ENCODE measurements around the gene MCCD1. TPM values are rescaled to one million over a fixed set of nuclear protein-coding genes. Genes with fewer than 3 reads are reported as not detected.
"Not testable (repeated sequence)": the region's sequence is repeated elsewhere in the genome, so short reads cannot be mapped to it uniquely, and the experiment has no call there.

The MCCD1 gene
- total RNA-seq, 1 donor from 2014 or later = not detected

DNA sequence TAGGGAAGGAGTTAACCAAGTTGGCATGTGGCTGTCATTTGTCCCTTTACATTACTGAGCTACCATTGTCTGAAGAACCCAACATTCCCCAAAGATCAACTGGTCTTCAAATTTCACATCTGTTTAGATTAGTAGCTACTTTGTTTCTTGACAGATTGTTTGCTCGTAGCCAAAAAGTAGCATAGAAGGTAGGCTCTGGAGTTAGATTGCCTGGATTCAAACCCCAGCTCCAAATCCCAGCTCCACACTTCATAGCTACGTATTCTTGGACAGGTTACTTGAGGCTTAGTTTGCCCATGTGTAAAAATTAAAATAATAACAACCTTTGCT, 19.7 kb downstream of the MCCD1 start:
- TF ChIP-seq, protein P1, sequence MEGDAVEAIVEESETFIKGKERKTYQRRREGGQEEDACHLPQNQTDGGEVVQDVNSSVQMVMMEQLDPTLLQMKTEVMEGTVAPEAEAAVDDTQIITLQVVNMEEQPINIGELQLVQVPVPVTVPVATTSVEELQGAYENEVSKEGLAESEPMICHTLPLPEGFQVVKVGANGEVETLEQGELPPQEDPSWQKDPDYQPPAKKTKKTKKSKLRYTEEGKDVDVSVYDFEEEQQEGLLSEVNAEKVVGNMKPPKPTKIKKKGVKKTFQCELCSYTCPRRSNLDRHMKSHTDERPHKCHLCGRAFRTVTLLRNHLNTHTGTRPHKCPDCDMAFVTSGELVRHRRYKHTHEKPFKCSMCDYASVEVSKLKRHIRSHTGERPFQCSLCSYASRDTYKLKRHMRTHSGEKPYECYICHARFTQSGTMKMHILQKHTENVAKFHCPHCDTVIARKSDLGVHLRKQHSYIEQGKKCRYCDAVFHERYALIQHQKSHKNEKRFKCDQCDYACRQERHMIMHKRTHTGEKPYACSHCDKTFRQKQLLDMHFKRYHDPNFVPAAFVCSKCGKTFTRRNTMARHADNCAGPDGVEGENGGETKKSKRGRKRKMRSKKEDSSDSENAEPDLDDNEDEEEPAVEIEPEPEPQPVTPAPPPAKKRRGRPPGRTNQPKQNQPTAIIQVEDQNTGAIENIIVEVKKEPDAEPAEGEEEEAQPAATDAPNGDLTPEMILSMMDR (IDR thresholded peaks at IDR 0.05; ENCODE audit: insufficient read depth, low read length, severe bottlenecking) = no peak

DNA sequence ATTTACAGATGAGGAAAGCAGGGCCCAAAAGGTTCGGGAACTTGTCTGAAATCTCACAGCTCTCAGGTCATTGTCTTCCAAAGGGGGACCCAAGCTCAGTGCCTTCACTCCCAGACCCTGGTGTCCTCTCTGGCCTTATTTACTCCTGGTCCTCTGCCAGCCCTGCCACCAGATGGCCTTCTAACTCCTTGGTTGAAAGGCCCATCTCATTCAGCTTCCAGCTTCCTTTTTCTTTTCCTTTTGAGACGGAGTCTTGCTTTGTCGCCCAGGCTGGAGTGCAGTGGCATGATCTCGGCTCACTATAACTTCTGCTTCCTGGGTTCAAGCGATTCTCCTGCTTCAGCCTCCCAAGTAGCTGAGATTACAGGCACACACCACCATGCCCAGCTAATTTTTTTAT, 22.6 kb downstream of the MCCD1 start:
- H3K4me3 ChIP-seq (ENCODE audit: low read depth, low read length); H3K36me3 ChIP-seq (ENCODE audit: control insufficient read depth, insufficient read depth, low read length); FAIRE-seq; H3K27me3 ChIP-seq (ENCODE audit: control insufficient read depth, insufficient read depth, low read length): not testable (repeated sequence)
- DNase-seq (ENCODE audit: low read depth) = peak; percentile 11
- TF ChIP-seq, protein P1 (IDR thresholded peaks at IDR 0.05; ENCODE audit: insufficient read depth, low read length, severe bottlenecking) = peak; percentile 18

More for the DNA sequence above, 19.7 kb downstream of the MCCD1 start:
- FAIRE-seq (no peak), DNase-seq (ENCODE audit: low read depth) (no peak)
- Histone ChIP-seq H3K27me3 (ENCODE audit: control insufficient read depth, insufficient read depth, low read length) (no peaks in the 10 kb centered on the region), H3K36me3 (ENCODE audit: control insufficient read depth, insufficient read depth, low read length) (peaks cover 4% of the 10 kb centered on the region), H3K4me3 (ENCODE audit: low read depth, low read length) (no peak overlapping the region)

DNA sequence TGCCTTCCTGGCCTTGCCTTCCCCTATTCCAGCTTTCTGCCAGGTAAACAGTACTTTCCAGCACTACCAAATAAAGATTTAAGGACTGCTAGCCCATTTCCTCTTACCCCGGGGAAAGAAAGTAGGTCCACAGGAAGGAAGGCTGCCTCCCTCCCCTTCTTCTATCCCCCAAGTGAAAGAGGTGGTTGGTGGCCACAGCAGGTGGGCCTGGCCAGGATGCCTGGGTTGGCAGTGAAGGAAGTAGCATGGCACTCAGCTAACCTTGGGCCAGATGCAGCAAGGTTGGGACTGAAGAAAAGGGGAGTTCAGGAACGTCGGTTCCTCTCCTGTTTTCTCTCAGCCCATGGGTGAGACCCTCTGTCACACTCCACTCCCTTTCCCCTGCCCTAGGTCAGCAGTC, 27.5 kb downstream of the MCCD1 start:
- no peak for FAIRE-seq
- H3K4me3 ChIP-seq (ENCODE audit: low read depth, low read length) = no peak overlapping the region
- TF ChIP-seq, protein P1 (IDR thresholded peaks at IDR 0.05; ENCODE audit: insufficient read depth, low read length, severe bottlenecking) = no peak
- peaks cover 17% of the 10 kb centered on the region for H3K36me3 ChIP-seq (ENCODE audit: control insufficient read depth, insufficient read depth, low read length)
- DNase-seq (ENCODE audit: low read depth) = no peak
- H3K27me3 ChIP-seq (ENCODE audit: control insufficient read depth, insufficient read depth, low read length) = no peaks in the 10 kb centered on the region

DNA sequence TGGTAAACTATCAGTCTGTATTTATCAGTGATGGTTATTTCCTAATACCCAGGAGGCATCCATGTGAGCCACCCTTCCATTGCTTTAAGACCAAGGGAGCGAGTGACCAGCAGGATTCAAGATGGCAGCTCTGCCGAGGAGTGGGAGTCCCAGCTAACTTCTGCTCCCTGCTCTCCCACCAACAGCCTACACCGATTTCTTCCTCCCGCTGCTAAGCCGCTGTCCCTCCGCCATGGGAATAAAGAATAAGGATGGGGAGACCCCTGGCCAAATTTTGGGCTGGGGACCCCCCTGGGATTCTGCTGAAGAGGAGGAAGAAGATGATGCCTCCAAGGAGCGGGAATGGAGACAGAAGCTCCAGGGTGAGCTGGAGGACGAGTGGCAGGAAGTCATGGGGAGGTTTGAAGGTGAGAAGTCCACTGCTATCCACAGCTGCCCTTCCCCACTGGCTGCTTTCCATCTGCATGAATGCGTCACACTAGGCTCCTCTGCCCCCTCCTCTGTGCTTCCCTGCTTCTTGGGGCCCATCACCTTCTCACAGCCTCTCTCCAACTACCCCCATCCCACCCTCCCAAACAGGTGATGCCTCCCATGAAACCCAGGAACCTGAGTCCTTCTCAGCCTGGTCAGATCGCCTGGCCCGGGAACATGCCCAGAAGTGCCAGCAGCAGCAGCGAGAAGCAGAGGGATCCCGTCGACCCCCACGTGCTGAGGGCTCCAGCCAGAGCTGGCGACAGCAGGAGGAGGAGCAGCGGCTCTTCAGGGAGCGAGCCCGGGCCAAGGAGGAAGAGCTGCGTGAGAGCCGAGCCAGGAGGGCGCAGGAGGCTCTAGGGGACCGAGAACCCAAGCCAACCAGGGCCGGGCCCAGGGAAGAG, 28.9 kb downstream of the MCCD1 start:
- peaks cover 17% of the 10 kb centered on the region for H3K36me3 ChIP-seq (ENCODE audit: control insufficient read depth, insufficient read depth, low read length)
- no peak overlapping the region for H3K4me3 ChIP-seq (ENCODE audit: low read depth, low read length)
- DNase-seq (ENCODE audit: low read depth) = no peak
- no peaks in the 10 kb centered on the region for H3K27me3 ChIP-seq (ENCODE audit: control insufficient read depth, insufficient read depth, low read length)
- FAIRE-seq = no peak
- TF ChIP-seq, protein P1 (IDR thresholded peaks at IDR 0.05; ENCODE audit: insufficient read depth, low read length, severe bottlenecking) = no peak

DNA sequence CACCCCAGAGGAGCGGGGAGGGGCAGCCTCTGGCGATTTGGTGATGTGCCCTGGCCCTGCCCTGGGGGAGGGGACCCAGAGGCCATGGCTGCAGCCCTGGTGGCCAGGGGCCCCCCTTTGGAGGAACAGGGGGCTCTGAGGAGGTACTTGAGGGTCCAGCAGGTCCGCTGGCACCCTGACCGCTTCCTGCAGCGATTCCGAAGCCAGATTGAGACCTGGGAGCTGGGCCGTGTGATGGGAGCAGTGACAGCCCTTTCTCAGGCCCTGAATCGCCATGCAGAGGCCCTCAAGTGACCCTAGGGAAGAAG, 29.5 kb downstream of the MCCD1 start:
- no peak for DNase-seq (ENCODE audit: low read depth)

More for the DNA sequence above, 29.5 kb downstream of the MCCD1 start:
- FAIRE-seq = no peak
- no peak overlapping the region for H3K4me3 ChIP-seq (ENCODE audit: low read depth, low read length)
- TF ChIP-seq, protein P1 (IDR thresholded peaks at IDR 0.05; ENCODE audit: insufficient read depth, low read length, severe bottlenecking) = no peak
- H3K36me3 ChIP-seq (ENCODE audit: control insufficient read depth, insufficient read depth, low read length) = peaks cover 17% of the 10 kb centered on the region
- H3K27me3 ChIP-seq (ENCODE audit: control insufficient read depth, insufficient read depth, low read length) = no peaks in the 10 kb centered on the region

Data from bronchial epithelial cell (primary cell).